Motor neuron (in vitro differentiated cells): ENCODE data around the gene FCHSD2. TPM values are rescaled to one million over a fixed set of nuclear protein-coding genes. Genes with fewer than 3 reads are reported as not detected.
A peak's percentile ranks its signal among the peaks of the same experiment; 100 is the strongest.

ENCODE experiments used
- ATAC-seq, 8 experiments: fragments of 200-7000 bp; cut with Tn5 transposase; replicated peaks in 6 of 8; 2 replicates each; pipeline ENCODE4 v1.8.0; 2021; ENCODE audit warnings: mild to moderate bottlenecking in 8 of 8, moderate library complexity in 8 of 8
- H3K27ac ChIP-seq, 2 donors: fragments of 250-450 bp; sonication (Bioruptor Pico); 2 replicates each; pipeline ENCODE4 v1.9.0; 2021; ENCODE audit warnings: antibody characterized with exemption in 2 of 2, mild to moderate bottlenecking in 2 of 2, moderate library complexity in 1 of 2
- H3K4me1 ChIP-seq, 2 donors: fragments of 250-450 bp; sonication (Bioruptor Pico); replicated peaks in 1 of 2; 2 replicates each; pipeline ENCODE4 v1.6.1; 2021; ENCODE audit warnings: antibody characterized with exemption in 2 of 2, mild to moderate bottlenecking in 2 of 2, moderate library complexity in 1 of 2
- H3K4me3 ChIP-seq, 5 donors: fragments of 250-450 bp; sonication (Bioruptor Pico); 2 replicates each; pipeline ENCODE4 v1.9.0; 2021; ENCODE audit warnings: antibody characterized with exemption in 5 of 5, mild to moderate bottlenecking in 5 of 5, moderate library complexity in 4 of 5
- WGBS, 10 experiments: fragments of 450-650 bp; shearing (Covaris generic); methylation state at CpG; one replicate each; pipeline ENCODE4 v1.0.0; 2022; 5-methylcytosine and 5-hydroxymethylcytosine counted together
- in situ Hi-C, 9 experiments: fragments of 400-800 bp; cut with MboI; loops; one replicate each; pipeline ENCODE4 v1.15.0; 2021; ENCODE audit warnings: low sequenced_read_pairs in 9 of 9, low pct_unique_long_range_greater_than_20kb in 2 of 9; ENCODE audit not compliant: unreplicated experiment in 9 of 9
- total RNA-seq, 8 experiments: library from RNA; unstranded; fragments of 300-600 nt; gene quantifications; 2 replicates each; pipeline versions ENCODE4 v1.2.3 to v1.2.4, GENCODE V29; 2022

The FCHSD2 gene
- total RNA-seq, 8 experiments from 2014 or later: 11.6 to 22.1 (median 18.0) TPM

GRCh38 chr11:73168925-73169579 is 26.9 kb upstream of the FCHSD2 start:
- no peak for ATAC-seq

GRCh38 chr11:73167363-73167954 is 25.3 kb upstream of the FCHSD2 start:
- 0 to 100% (median 80%) methylated on average over 1 to 3 of the region's 3 CpGs; no CpG with 5 or more reads in 3 of the 10 experiments for WGBS, 10 experiments
- no peak overlapping the region for H3K4me3 ChIP-seq
- no peak for ATAC-seq
- H3K4me1 ChIP-seq: no peaks in the 10 kb centered on the region
- no peak overlapping the region for H3K27ac ChIP-seq
- in situ Hi-C loops: no loop called here

More at GRCh38 chr11:73168925-73169579, 26.9 kb upstream of the FCHSD2 start:
- 29 to 100% (median 66%) methylated on average over 1 to 6 of the region's 11 CpGs; no CpG with 5 or more reads in 3 of the 10 experiments for WGBS, 10 experiments
- no peak overlapping the region for H3K4me3 ChIP-seq
- H3K27ac ChIP-seq: no peak overlapping the region
- no peaks in the 10 kb centered on the region for H3K4me1 ChIP-seq
- in situ Hi-C loops: no loop called here

GRCh38 chr11:73164803-73165540 is 22.9 kb upstream of the FCHSD2 start:
- Histone ChIP-seq H3K27ac (no peak overlapping the region), H3K4me3 (no peak overlapping the region), H3K4me1 (no peaks in the 10 kb centered on the region)
- ATAC-seq: no peak
- in situ Hi-C loops: no loop called here
- WGBS, 10 experiments: 59 to 100% (median 93%) methylated on average over 1 to 2 of the region's 2 CpGs; no CpG with 5 or more reads in 1 of the 10 experiments

- no peak for ATAC-seq
- no peaks in the 10 kb centered on the region for H3K4me1 ChIP-seq
Observed at GRCh38 chr11:73163638-73164174, 21.6 kb upstream of the FCHSD2 start.

GRCh38 chr11:73162196-73162740 is 20.1 kb upstream of the FCHSD2 start:
- WGBS, 10 experiments: 51 to 100% (median 87%) methylated on average over 2 to 6 of the region's 10 CpGs; no CpG with 5 or more reads in 3 of the 10 experiments
- Histone ChIP-seq H3K27ac (no peak overlapping the region), H3K4me3 (no peak overlapping the region), H3K4me1 (no peaks in the 10 kb centered on the region)
- in situ Hi-C loops: no loop called here
- ATAC-seq: no peak

More at GRCh38 chr11:73163638-73164174, 21.6 kb upstream of the FCHSD2 start:
- no peak overlapping the region for H3K4me3 ChIP-seq
- H3K27ac ChIP-seq: no peak overlapping the region
- WGBS, 10 experiments: 55 to 85% (median 73%) methylated on average over 1 to 2 of the region's 2 CpGs; no CpG with 5 or more reads in 4 of the 10 experiments
- in situ Hi-C loops: no loop called here

- Histone ChIP-seq H3K27ac (no peak overlapping the region), H3K4me3 (no peak overlapping the region), H3K4me1 (no peaks in the 10 kb centered on the region)
- WGBS, 10 experiments: 47 to 94% (median 82%) methylated on average over 3 to 7 of the region's 10 CpGs; no CpG with 5 or more reads in 2 of the 10 experiments
- no peak for ATAC-seq
- in situ Hi-C loops: no loop called here
Observed at GRCh38 chr11:73160005-73160760, 18.1 kb upstream of the FCHSD2 start.

- in situ Hi-C loops: no loop called here
- Histone ChIP-seq H3K27ac (no peak overlapping the region), H3K4me3 (no peak overlapping the region), H3K4me1 (no peaks in the 10 kb centered on the region)
- ATAC-seq: no peak
- 40 to 100% (median 100%) methylated on average over 1 of the region's 3 CpGs; no CpG with 5 or more reads in 7 of the 10 experiments for WGBS, 10 experiments
Observed at GRCh38 chr11:73159297-73159696, 17.2 kb upstream of the FCHSD2 start.

GRCh38 chr11:73158356-73159051 is 16.4 kb upstream of the FCHSD2 start:
- peak in 1 of 8 experiments; percentile 19 for ATAC-seq
- in situ Hi-C loops: no loop called here
- Histone ChIP-seq H3K4me3 (no peak overlapping the region), H3K27ac (no peak overlapping the region), H3K4me1 (no peaks in the 10 kb centered on the region)
- 31 to 100% (median 78%) methylated on average over 1 to 7 of the region's 8 CpGs; no CpG with 5 or more reads in 1 of the 10 experiments for WGBS, 10 experiments

GRCh38 chr11:73157101-73158010 is 15.2 kb upstream of the FCHSD2 start:
- peak in 4 of 8 experiments; percentile 35 to 93 (median 92) for ATAC-seq
- Histone ChIP-seq H3K4me3 (no peak overlapping the region), H3K4me1 (no peaks in the 10 kb centered on the region), H3K27ac (no peak overlapping the region)
- WGBS, 10 experiments: 14 to 90% (median 33%) methylated on average over 1 to 4 of the region's 9 CpGs; no CpG with 5 or more reads in 5 of the 10 experiments
- in situ Hi-C loops: no loop called here

GRCh38 chr11:73156686-73157085 is 14.6 kb upstream of the FCHSD2 start:
- ATAC-seq: no peak
- H3K27ac ChIP-seq: no peak overlapping the region
- in situ Hi-C loops: no loop called here
- no peaks in the 10 kb centered on the region for H3K4me1 ChIP-seq
- WGBS, 10 experiments: 80 to 100% (median 100%) methylated on average over 1 to 2 of the region's 2 CpGs; no CpG with 5 or more reads in 4 of the 10 experiments
- no peak overlapping the region for H3K4me3 ChIP-seq

GRCh38 chr11:73156114-73156513 is 14.0 kb upstream of the FCHSD2 start:
- in situ Hi-C loops: no loop called here
- no peak overlapping the region for H3K4me3 ChIP-seq
- H3K27ac ChIP-seq: no peak overlapping the region
- WGBS, 10 experiments: 0 to 20% (median 20%) methylated on average over 1 of the region's 1 CpG; no CpG with 5 or more reads in 6 of the 10 experiments
- H3K4me1 ChIP-seq: no peaks in the 10 kb centered on the region
- ATAC-seq: no peak
